OCI-LY1 (cell line): ENCODE results near the gene BMP4.

Source experiments
- H2AFZ ChIP-seq: fragments of 200-600 bp; sonication (generic), shearing (Covaris generic); 2 replicates; pipeline ENCODE4 v1.6.0; 2014; ENCODE audit warnings: antibody characterized with exemption, mild to moderate bottlenecking, low read length
- H3F3A ChIP-seq: fragments of 200-600 bp; sonication (generic), shearing (Covaris generic); 2 replicates; pipeline ENCODE4 v1.6.0; 2014; ENCODE audit warnings: mild to moderate bottlenecking, antibody characterized with exemption, low read length, moderate library complexity; ENCODE audit not compliant: insufficient read depth
- H3K27ac ChIP-seq: fragments of 200-600 bp; sonication (generic); 2 replicates; pipeline ENCODE4 v1.5.1; 2014; ENCODE audit warnings: low read length, mixed run types, mild to moderate bottlenecking, low read depth; ENCODE audit not compliant: poor library complexity, severe bottlenecking
- H3K27me3 ChIP-seq: fragments of 200-600 bp; sonication (generic); 2 replicates; pipeline ENCODE4 v1.6.0; 2014; ENCODE audit warnings: antibody characterized with exemption, mild to moderate bottlenecking, low read length, moderate library complexity; ENCODE audit not compliant: insufficient read depth
- H3K36me3 ChIP-seq: fragments of 200-600 bp; sonication (generic); 2 replicates; pipeline ENCODE4 v1.6.1; 2014; ENCODE audit warnings: mild to moderate bottlenecking, antibody characterized with exemption, low read length, moderate library complexity, mixed read lengths; ENCODE audit not compliant: insufficient read depth
- H3K4me1 ChIP-seq: fragments of 200-600 bp; sonication (generic); 2 replicates; pipeline ENCODE4 v1.5.1; 2014; ENCODE audit warnings: mild to moderate bottlenecking, low read length, moderate library complexity; ENCODE audit not compliant: insufficient read depth, severe bottlenecking
- H3K4me2 ChIP-seq: fragments of 200-600 bp; sonication (generic), shearing (Covaris generic); 2 replicates; pipeline ENCODE4 v1.6.1; 2014; ENCODE audit warnings: low read length
- H3K4me3 ChIP-seq: fragments of 200-600 bp; sonication (generic); 2 replicates; pipeline ENCODE4 v1.5.1; 2014; ENCODE audit warnings: low read length, low read depth, mild to moderate bottlenecking, mixed read lengths; ENCODE audit not compliant: poor library complexity, severe bottlenecking
- H3K79me2 ChIP-seq: fragments of 200-600 bp; shearing (Covaris generic); 2 replicates; pipeline ENCODE4 v1.6.1; 2016; ENCODE audit warnings: mixed run types, low read length, mixed read lengths; ENCODE audit not compliant: insufficient read depth
- H3K9ac ChIP-seq: fragments of 200-600 bp; sonication (generic), shearing (Covaris generic); 2 replicates; pipeline ENCODE4 v1.6.1; 2014; ENCODE audit warnings: mild to moderate bottlenecking, low read length, mixed read lengths
- H3K9me2 ChIP-seq: fragments of 200-600 bp; sonication (generic), shearing (Covaris generic); 2 replicates; pipeline ENCODE4 v1.6.1; 2014; ENCODE audit warnings: low read depth, mild to moderate bottlenecking, low read length, mixed read lengths
- H3K9me3 ChIP-seq: fragments of 200-600 bp; shearing (Covaris generic); 2 replicates; pipeline ENCODE4 v1.6.1; 2014; ENCODE audit warnings: low read length, mixed read lengths
- H4K20me1 ChIP-seq: fragments of 200-600 bp; sonication (generic), shearing (Covaris generic); 2 replicates; pipeline ENCODE4 v1.6.0; 2016; ENCODE audit warnings: mild to moderate bottlenecking, low read length; ENCODE audit not compliant: insufficient read depth
- CTCF ChIP-seq: fragments of 200-600 bp; sonication (generic), shearing (Covaris generic); IDR thresholded peaks from 2 replicates; pipeline ENCODE4 v1.5.1; 2017; ENCODE audit warnings: mild to moderate bottlenecking, antibody characterized with exemption, low read length, moderate library complexity, mixed read lengths
- EZH2 ChIP-seq: fragments of 200-600 bp; sonication (generic), shearing (Covaris generic); IDR thresholded peaks from 2 replicates; pipeline ENCODE4 v1.8.0; 2017; ENCODE audit warnings: borderline replicate concordance, mixed run types, mild to moderate bottlenecking, antibody characterized with exemption, low read length, moderate library complexity, mixed read lengths

Gene BMP4

GRCh38 chr14:53955671-53956426 is 776 bp downstream of the BMP4 start:
- TF ChIP-seq CTCF (no peak), EZH2 (no peak)
- Histone ChIP-seq H3K27me3 (no peaks in the 10 kb centered on the region), H4K20me1 (no peaks in the 10 kb centered on the region), H3K9me2 (no peaks in the 10 kb centered on the region), H3K27ac (no peak overlapping the region), H3F3A (no peaks in the 10 kb centered on the region), H3K9ac (no peak overlapping the region), H3K79me2 (no peaks in the 10 kb centered on the region), H3K4me1 (no peaks in the 10 kb centered on the region), H3K9me3 (no peaks in the 10 kb centered on the region), H3K36me3 (no peaks in the 10 kb centered on the region), H2AFZ (no peak overlapping the region), H3K4me2 (no peak overlapping the region), H3K4me3 (no peak overlapping the region)

GRCh38 chr14:53955229-53955556 is 1.4 kb downstream of the BMP4 start:
- H3K4me2 ChIP-seq, result no peak overlapping the region
- no peaks in the 10 kb centered on the region for H3K36me3 ChIP-seq
- H3K9me2 ChIP-seq, result no peaks in the 10 kb centered on the region
- no peaks in the 10 kb centered on the region for H3K79me2 ChIP-seq
- H3K27me3 ChIP-seq, result no peaks in the 10 kb centered on the region
- no peak for TF ChIP-seq CTCF
- no peak for TF ChIP-seq EZH2
- no peaks in the 10 kb centered on the region for H3K9me3 ChIP-seq
- no peak overlapping the region for H3K9ac ChIP-seq
- no peaks in the 10 kb centered on the region for H3K4me1 ChIP-seq
- H3K4me3 ChIP-seq, result no peak overlapping the region
- no peak overlapping the region for H3K27ac ChIP-seq
- no peaks in the 10 kb centered on the region for H4K20me1 ChIP-seq
- no peaks in the 10 kb centered on the region for H3F3A ChIP-seq
- no peak overlapping the region for H2AFZ ChIP-seq

- H3K27ac ChIP-seq, result no peak overlapping the region
- no peaks in the 10 kb centered on the region for H3K9me3 ChIP-seq
- H4K20me1 ChIP-seq, result no peaks in the 10 kb centered on the region
- TF ChIP-seq EZH2 (no peak), CTCF (no peak)
- H3K4me3 ChIP-seq, result no peak overlapping the region
- H3K4me2 ChIP-seq, result no peak overlapping the region
- H3K9me2 ChIP-seq, result no peaks in the 10 kb centered on the region
- H3F3A ChIP-seq, result no peaks in the 10 kb centered on the region
- no peak overlapping the region for H2AFZ ChIP-seq
- no peak overlapping the region for H3K9ac ChIP-seq
- no peaks in the 10 kb centered on the region for H3K36me3 ChIP-seq
- no peaks in the 10 kb centered on the region for H3K79me2 ChIP-seq
- H3K4me1 ChIP-seq, result no peaks in the 10 kb centered on the region
- H3K27me3 ChIP-seq, result no peaks in the 10 kb centered on the region
Measured at GRCh38 chr14:53954551-53955228, 1.9 kb downstream of the BMP4 start.
